NCI-H2171 (cell line): ENCODE results near the gene RABL3.
"Not testable (repeated sequence)": the region's sequence is repeated elsewhere in the genome, so short reads cannot be mapped to it uniquely, and the experiment has no call there.

Experiments used
- DNase-seq: peaks from one replicate; lab custom pipeline; 2025; lab: John Stamatoyannopoulos, UW

RABL3 gene

DNA sequence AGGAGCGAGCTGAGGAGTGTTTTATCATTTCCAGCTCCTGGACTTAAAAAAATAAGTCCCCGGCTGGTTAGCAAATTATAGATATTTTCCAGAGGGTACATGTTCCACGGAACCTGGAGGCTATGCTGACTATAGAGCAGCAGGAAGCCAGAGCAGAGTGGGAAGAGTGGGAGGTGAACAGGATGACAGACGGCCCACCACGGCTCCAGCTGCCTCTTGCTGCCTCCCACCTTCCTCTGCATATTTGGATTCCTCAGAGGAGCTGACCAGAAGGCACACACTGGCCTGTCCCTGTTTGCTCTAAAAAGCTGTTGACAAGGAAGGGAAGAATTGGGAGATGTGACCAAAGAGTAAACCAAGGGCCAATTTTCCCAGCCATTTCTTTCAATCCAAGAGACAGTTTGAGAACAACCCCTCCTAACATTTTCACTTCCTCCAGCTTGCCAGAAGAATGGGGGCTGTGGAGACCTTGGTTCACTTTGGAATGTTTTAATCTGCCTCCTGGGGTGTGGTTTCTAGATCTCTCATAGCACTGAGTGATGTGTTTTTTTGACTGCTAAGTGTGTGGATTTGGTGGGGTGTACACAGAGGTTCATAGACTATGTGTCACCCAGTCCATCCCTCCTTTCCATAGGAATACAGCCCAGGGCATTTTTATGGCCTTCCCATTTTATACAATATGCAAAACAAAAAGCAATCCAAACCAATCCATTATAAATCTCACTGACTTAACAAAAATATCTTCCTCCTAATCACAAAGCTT lies 97.1 kb downstream of the RABL3 start:
- no peak for DNase-seq

DNA sequence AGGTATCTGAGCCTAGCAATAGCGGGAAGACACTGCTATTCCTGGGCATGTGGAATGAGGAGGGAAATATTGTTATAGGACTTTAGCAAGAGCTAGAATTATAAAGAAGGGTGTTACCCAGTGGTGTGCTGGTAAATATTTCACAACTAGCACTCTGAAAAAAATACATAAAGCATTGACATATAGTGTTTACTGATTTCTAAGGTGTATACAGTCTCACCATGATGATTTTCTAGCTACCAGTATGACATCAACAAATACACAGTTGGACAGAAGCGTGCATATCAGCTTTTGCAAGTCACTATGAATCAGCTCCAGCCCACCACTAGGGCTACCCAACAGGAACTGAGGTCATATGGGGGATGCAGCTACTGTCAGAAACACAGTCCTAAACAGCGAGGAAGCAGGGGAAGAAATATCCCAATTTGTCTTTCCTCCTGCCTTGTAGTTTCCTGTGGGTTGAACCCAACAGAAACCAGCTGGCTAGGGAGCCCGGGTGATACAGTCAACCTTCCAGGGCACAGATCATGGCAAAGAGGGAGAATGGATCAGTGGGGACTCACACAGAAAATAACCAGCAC lies 99.9 kb downstream of the RABL3 start:
- DNase-seq: no peak

DNA sequence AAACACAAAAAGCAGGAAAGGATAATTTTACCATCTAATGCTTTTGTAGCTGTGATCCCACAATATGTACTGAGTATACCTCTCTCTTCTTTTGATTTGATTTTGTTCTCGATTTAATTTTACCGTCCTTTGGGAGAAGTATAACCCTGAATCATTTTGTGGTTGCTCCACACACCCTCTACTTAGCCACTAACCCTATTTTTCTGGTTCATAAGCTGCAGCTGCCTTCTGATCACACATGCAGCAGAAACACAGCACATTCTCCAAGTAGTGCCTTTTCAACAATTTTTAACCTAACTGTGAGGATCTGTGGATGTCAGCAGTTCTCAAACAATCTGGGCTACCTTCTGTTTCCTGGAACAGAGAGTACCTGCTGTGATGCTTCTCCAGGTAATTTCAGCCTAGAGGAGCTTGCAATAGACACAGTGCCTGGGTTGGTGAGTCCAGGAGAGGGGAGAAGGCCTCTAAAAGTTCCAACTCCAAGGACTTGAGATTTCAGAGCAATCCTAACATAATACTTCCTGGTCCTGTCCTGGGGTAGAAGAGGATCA lies 100.5 kb downstream of the RABL3 start:
- DNase-seq: no peak

DNA sequence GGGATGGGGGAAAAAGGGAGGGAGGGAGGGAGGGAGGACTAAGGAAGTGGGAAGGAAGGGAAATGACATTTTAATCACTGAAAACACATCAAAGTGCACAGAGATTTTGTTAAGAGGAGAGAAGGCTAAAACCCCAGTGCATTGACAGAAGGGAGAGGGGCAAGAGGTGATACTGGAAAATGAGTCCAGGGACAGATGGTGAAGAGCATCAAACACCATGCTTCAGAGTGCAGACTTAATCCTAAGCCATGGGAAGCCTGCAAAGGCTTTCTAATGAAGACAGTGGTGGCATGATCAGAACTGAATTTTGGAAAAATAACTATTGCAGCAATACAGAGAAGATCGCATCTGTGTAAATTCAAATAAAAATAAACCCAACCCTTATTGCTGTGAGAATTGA lies 102.1 kb downstream of the RABL3 start:
- no peak for DNase-seq

DNA sequence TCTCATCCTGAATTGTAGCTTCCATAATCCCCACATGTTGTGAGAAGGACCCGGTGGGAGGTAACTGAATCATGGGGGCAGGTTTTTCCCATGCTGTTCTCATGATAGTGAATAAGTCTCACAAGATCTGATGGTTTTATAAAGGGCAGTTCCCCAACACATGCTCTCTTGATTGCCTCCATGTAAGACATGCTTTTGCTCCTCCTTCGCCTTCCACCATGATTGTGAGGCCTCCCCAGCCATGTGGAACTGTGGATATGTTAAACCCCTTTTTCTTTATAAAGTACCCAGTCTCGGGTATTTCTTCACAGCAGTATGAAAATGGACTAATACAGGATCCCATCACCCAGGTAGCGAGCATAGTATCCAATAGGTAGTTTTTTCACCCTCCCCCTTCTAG lies 103.5 kb downstream of the RABL3 start:
- not testable (repeated sequence) for DNase-seq

DNA sequence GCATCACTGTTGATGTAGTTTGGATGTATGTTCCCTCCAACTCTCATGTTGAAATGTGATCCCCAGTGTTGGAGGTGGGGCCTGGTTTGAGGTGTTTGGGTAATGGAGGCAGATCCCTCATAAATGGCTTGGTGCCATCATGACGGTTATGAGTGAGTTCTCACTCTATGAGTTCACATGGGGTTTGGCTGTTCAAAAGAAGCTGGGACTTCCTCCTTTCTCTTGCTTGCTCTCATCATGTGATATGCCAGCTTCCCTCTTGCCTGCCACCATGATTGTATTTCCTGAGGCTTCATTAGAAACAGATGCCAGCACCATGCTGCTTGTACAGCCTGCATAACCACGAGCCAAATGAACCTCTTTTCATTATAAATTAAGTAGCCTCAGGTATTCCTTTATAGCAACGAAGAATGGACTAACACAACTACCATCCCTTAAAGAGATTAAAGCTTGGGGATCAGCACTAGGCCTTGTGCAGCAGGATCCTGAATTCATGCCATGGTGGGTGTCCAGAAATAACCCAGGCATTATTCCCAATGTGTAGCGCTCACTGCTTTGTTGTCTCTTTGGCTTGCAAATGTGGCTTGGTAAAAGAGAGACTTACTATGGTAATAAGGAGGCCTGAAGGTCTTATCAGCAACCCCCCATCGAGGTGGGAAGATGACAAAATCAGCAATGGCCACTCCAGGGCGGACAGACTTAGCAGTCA lies 104.3 kb downstream of the RABL3 start:
- no peak for DNase-seq

DNA sequence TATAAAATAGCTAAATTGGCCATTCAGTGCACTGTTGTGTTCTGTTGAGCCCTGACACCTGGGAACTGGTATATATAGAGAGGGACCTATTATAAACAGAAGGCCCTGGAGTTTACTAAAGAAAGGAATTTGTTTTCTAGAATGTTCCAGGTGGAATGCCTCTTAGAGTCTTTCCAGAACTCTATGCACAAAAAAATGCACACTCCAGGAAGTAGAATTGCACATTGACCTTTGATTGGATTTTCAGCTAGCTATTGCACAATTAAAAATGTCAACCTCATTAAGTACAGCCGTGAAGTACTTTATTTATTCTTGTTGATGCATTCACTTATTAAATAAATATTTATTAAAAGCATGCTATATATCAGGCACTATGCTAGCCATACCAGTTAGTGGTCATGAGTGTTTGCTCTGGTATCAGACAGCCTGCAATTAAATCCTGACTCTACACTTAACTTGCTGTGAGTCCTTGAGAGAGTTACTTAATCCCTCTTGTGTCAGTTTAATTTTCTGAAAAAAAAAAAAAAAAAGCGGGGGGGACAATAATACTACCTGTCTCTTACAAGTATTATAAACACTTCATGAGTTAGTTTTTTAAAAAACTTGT lies 105.4 kb downstream of the RABL3 start:
- DNase-seq: no peak
